GM23338 (cell line): ENCODE data around the gene ZG16B.

ENCODE experiments used
- CREB1 ChIP-seq: fragments of 250-450 bp; sonication (Bioruptor Pico); IDR thresholded peaks from 2 replicates; pipeline ENCODE4 v1.5.0; 2020; ENCODE audit warnings: low read depth, mild to moderate bottlenecking, moderate library complexity
- CTCF ChIP-seq, 2 experiments: fragments of 200-600 bp in 1 of 2; sonication (generic) in 1 of 2; conservative IDR thresholded peaks; 2 replicates each; pipeline versions ENCODE4 v1.5.1 to v1.6.1; 2016 to 2017; ENCODE audit warnings: antibody characterized with exemption in 2 of 2, low read depth in 2 of 2, mild to moderate bottlenecking in 2 of 2, moderate library complexity in 1 of 2
- ETS1 ChIP-seq: IDR thresholded peaks from 2 replicates; pipeline ENCODE4 v1.6.1; 2016; ENCODE audit warnings: antibody characterized with exemption
- EZH2 ChIP-seq: fragments of 200-600 bp; sonication (generic); IDR thresholded peaks from one replicate; pipeline ENCODE4 v1.8.0; 2017; ENCODE audit warnings: antibody characterized with exemption, mild to moderate bottlenecking, low read depth; ENCODE audit not compliant: unreplicated experiment
- EZH2phosphoT487 ChIP-seq: fragments of 200-600 bp; sonication (generic); IDR thresholded peaks from one replicate; pipeline ENCODE4 v1.8.1; 2018; ENCODE audit warnings: antibody characterized with exemption; ENCODE audit not compliant: unreplicated experiment
- JUNB ChIP-seq: IDR thresholded peaks from one replicate; pipeline ENCODE4 v1.6.1; 2016; ENCODE audit warnings: antibody characterized with exemption; ENCODE audit not compliant: unreplicated experiment
- NANOG ChIP-seq: IDR thresholded peaks from 2 replicates; pipeline ENCODE4 v1.6.1; 2016; ENCODE audit warnings: antibody characterized with exemption, borderline replicate concordance
- POLR2AphosphoS5 ChIP-seq: IDR thresholded peaks from 2 replicates; pipeline ENCODE4 v1.6.1; 2016; ENCODE audit warnings: antibody characterized with exemption, low read depth
- REST ChIP-seq: IDR thresholded peaks from one replicate; pipeline ENCODE4 v1.6.1; 2018; ENCODE audit warnings: antibody characterized with exemption; ENCODE audit not compliant: unreplicated experiment
- ZNF331 ChIP-seq: fragments of 250-450 bp; sonication (Bioruptor Pico); IDR thresholded peaks from 2 replicates; pipeline ENCODE4 v1.5.0; 2020; ENCODE audit warnings: low read depth, mild to moderate bottlenecking, moderate library complexity

- TF ChIP-seq POLR2AphosphoS5: no peak
- TF ChIP-seq EZH2: no peak
- no peak for TF ChIP-seq CTCF (conservative IDR thresholded peaks at IDR 0.05; ENCODE audit: low read depth in 2 of 2)
- no peak for TF ChIP-seq REST
- TF ChIP-seq EZH2phosphoT487: no peak
- no peak for TF ChIP-seq CREB1 (CRISPR knock-in tag)
- TF ChIP-seq JUNB: no peak
- no peak for TF ChIP-seq NANOG
- TF ChIP-seq ETS1: no peak
- TF ChIP-seq ZNF331: no peak
Measured at GRCh38 chr16:2859686-2860265, 29.7 kb downstream of the ZG16B start.
